Osteocyte (in vitro differentiated cells): ENCODE data around the gene ZNF687. TPM values are rescaled to one million over a fixed set of nuclear protein-coding genes. Genes with fewer than 3 reads are reported as not detected.
A peak's percentile ranks its signal among the peaks of the same experiment; 100 is the strongest.

Experiments
- DNase-seq: peaks from one replicate; pipeline ENCODE4 v3.0.0; 2021; ENCODE audit warnings: mixed read lengths; ENCODE audit not compliant: unreplicated experiment; ENCODE audit errors: extremely low spot score
- H3K27ac Mint-ChIP-seq: one replicate; pipeline ENCODE4 v1.8.0; 2021; ENCODE audit warnings: mild to moderate bottlenecking, mixed read lengths; ENCODE audit not compliant: unreplicated experiment
- H3K27me3 Mint-ChIP-seq: one replicate; pipeline ENCODE4 v1.8.0; 2021; ENCODE audit warnings: mixed read lengths; ENCODE audit not compliant: unreplicated experiment
- H3K36me3 Mint-ChIP-seq: one replicate; pipeline ENCODE4 v1.8.0; 2021; ENCODE audit warnings: mixed read lengths; ENCODE audit not compliant: unreplicated experiment
- H3K4me1 Mint-ChIP-seq: one replicate; pipeline ENCODE4 v1.8.0; 2021; ENCODE audit warnings: mixed read lengths; ENCODE audit not compliant: unreplicated experiment
- H3K4me3 Mint-ChIP-seq: one replicate; pipeline ENCODE4 v1.8.0; 2021; ENCODE audit warnings: mild to moderate bottlenecking, moderate library complexity, mixed read lengths; ENCODE audit not compliant: unreplicated experiment
- H3K9me3 Mint-ChIP-seq: one replicate; pipeline ENCODE4 v1.8.0; 2021; ENCODE audit warnings: mixed read lengths; ENCODE audit not compliant: unreplicated experiment
- CTCF ChIP-seq: fragments of 200-600 bp; sonication (generic); IDR thresholded peaks from 2 replicates; pipeline ENCODE4 v1.5.0; 2021; ENCODE audit warnings: antibody characterized with exemption, mild to moderate bottlenecking, moderate library complexity
- total RNA-seq: library from RNA; stranded (reverse); gene quantifications from 2 replicates; pipeline ENCODE4 v1.2.1, GENCODE V29; 2021

The ZNF687 gene
- total RNA-seq, 1 donor from 2014 or later: 25.9 TPM

GRCh38 chr1:151314137-151314875 lies 32.2 kb downstream of the ZNF687 start:
- Mint-ChIP-seq H3K4me1 (peaks cover 53% of the 10 kb centered on the region), H3K36me3 (peaks cover 42% of the 10 kb centered on the region), H3K27me3 (no peaks in the 10 kb centered on the region), H3K4me3 (no peak overlapping the region), H3K27ac (peak overlapping the region; percentile 79), H3K9me3 (no peaks in the 10 kb centered on the region)
- no peak for TF ChIP-seq CTCF
- DNase-seq: no peak

DNA sequence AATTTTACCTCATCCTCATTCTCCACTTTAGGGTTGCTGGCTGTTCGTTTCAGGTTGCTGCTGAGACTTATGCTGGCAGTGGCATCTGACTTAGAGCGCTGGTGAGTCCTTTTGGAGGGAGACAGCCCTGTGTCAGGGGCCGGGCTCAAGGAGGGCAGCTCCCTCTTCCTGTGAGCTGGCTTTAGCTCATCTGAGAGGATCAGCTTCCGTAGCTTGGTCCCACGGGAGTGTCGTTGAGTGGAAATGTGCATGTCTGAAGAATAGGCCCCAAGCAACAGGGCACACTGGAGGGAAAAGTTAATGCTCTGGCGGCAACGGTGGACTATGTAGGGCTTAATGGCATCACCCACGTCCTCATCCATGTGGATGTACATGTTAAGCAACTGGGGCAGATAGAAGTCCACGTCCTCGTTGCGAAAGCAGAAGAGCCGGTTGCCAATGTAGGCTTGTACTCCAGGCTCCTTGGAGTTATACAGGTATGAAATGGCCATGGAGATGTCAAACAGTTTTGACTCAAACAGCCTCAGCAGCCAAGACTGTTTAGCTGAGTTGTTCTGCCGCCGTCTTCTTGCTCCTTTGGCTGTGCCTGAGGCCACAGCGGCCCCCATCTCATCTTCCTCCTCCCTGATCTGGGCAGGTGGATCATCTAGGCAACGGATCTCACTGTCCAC lies 33.6 kb downstream of the ZNF687 start:
- no peak for DNase-seq
- Mint-ChIP-seq H3K36me3 (peaks cover 48% of the 10 kb centered on the region), H3K27me3 (no peaks in the 10 kb centered on the region), H3K27ac (no peak overlapping the region), H3K9me3 (no peaks in the 10 kb centered on the region), H3K4me1 (peaks cover 40% of the 10 kb centered on the region), H3K4me3 (no peak overlapping the region)
- TF ChIP-seq CTCF: no peak

- H3K27me3 Mint-ChIP-seq: no peaks in the 10 kb centered on the region
- H3K36me3 Mint-ChIP-seq: peaks cover 40% of the 10 kb centered on the region
- no peaks in the 10 kb centered on the region for H3K9me3 Mint-ChIP-seq
- TF ChIP-seq CTCF: no peak
- no peak overlapping the region for H3K4me3 Mint-ChIP-seq
- H3K4me1 Mint-ChIP-seq: peaks cover 7% of the 10 kb centered on the region
- no peak overlapping the region for H3K27ac Mint-ChIP-seq
- DNase-seq: no peak
Measured at GRCh38 chr1:151318975-151319374, 36.9 kb downstream of the ZNF687 start.

GRCh38 chr1:151324390-151324930 lies 42.4 kb downstream of the ZNF687 start:
- Mint-ChIP-seq H3K4me1 (peaks cover 20% of the 10 kb centered on the region), H3K27ac (no peak overlapping the region), H3K4me3 (no peak overlapping the region), H3K27me3 (no peaks in the 10 kb centered on the region), H3K36me3 (peaks cover 14% of the 10 kb centered on the region), H3K9me3 (no peaks in the 10 kb centered on the region)
- DNase-seq: no peak
- TF ChIP-seq CTCF: no peak

- H3K27ac Mint-ChIP-seq: peak overlapping the region; percentile 99
- TF ChIP-seq CTCF: no peak
- H3K27me3 Mint-ChIP-seq: no peaks in the 10 kb centered on the region
- peak overlapping the region; percentile 94 for H3K4me3 Mint-ChIP-seq
- no peak for DNase-seq
- H3K9me3 Mint-ChIP-seq: no peaks in the 10 kb centered on the region
- H3K36me3 Mint-ChIP-seq: peaks cover 10% of the 10 kb centered on the region
- H3K4me1 Mint-ChIP-seq: peaks cover 20% of the 10 kb centered on the region
Measured at GRCh38 chr1:151325231-151325630, 43.1 kb downstream of the ZNF687 start.
